Natural killer cell (primary cell): ENCODE data around the gene METTL16. TPM values are rescaled to one million over a fixed set of nuclear protein-coding genes. Genes with fewer than 3 reads are reported as not detected.

Experiments used
- ATAC-seq, 3 donors: fragments of 150-1000 bp in 2 of 3; fragments of 200-7000 bp in 1 of 3; cut with Tn5 transposase; 1 replicate in 1 of 3; 2 replicates in 2 of 3; pipeline ENCODE4 v1.10.0; 2021; ENCODE audit warnings: mild to moderate bottlenecking in 2 of 3, moderate library complexity in 2 of 3
- DNase-seq, 2 donors: peaks; one replicate each; pipeline versions ENCODE4 v3.0.0 to v3.0.0-alpha.2; 2013 to 2021; ENCODE audit warnings: mixed read lengths in 1 of 2
- H3K27ac ChIP-seq: one replicate; pipeline ENCODE4 v1.5.1; 2013; ENCODE audit warnings: mild to moderate bottlenecking, low read length
- H3K27me3 ChIP-seq: one replicate; pipeline ENCODE4 v1.6.1; 2013; ENCODE audit warnings: low read length; ENCODE audit not compliant: control insufficient read depth, insufficient read depth
- H3K36me3 ChIP-seq: one replicate; pipeline ENCODE4 v1.6.1; 2013; ENCODE audit warnings: low read length; ENCODE audit not compliant: control insufficient read depth, insufficient read depth
- H3K4me1 ChIP-seq: one replicate; pipeline ENCODE4 v1.6.1; 2013; ENCODE audit warnings: low read length; ENCODE audit not compliant: control insufficient read depth, insufficient read depth
- H3K4me3 ChIP-seq: one replicate; pipeline ENCODE4 v1.5.1; 2013; ENCODE audit warnings: low read length
- H3K9me3 ChIP-seq: one replicate; pipeline ENCODE4 v1.6.1; 2013; ENCODE audit warnings: low read length; ENCODE audit not compliant: control insufficient read depth, insufficient read depth
- H3K27ac Mint-ChIP-seq, 2 donors: one replicate each; pipeline ENCODE4 v1.8.0; 2022; ENCODE audit warnings: mild to moderate bottlenecking in 2 of 2, mixed read lengths in 2 of 2, moderate library complexity in 1 of 2
- H3K27me3 Mint-ChIP-seq, 2 donors: one replicate each; pipeline ENCODE4 v1.8.0; 2022; ENCODE audit warnings: low read depth in 2 of 2, mixed read lengths in 2 of 2
- H3K36me3 Mint-ChIP-seq: one replicate; pipeline ENCODE4 v1.8.0; 2022; ENCODE audit warnings: mixed read lengths
- H3K4me1 Mint-ChIP-seq, 2 donors: one replicate each; pipeline ENCODE4 v1.8.0; 2022; ENCODE audit warnings: mixed read lengths in 2 of 2
- H3K4me3 Mint-ChIP-seq: one replicate; pipeline ENCODE4 v1.8.0; 2022; ENCODE audit warnings: mild to moderate bottlenecking, moderate library complexity, mixed read lengths
- H3K9me3 Mint-ChIP-seq, 2 donors: one replicate each; pipeline ENCODE4 v1.8.0; 2022; ENCODE audit warnings: mixed read lengths in 2 of 2
- WGBS: methylation state at CpG from one replicate; pipeline ENCODE4 v1.1.7; 2013; ENCODE audit warnings: missing lambda C conversion rate; ENCODE audit not compliant: insufficient coverage; 5-methylcytosine and 5-hydroxymethylcytosine counted together
- intact Hi-C: fragments of 100-400 bp; cut with micrococcal nuclease; formaldehyde crosslinking; loops from one replicate; pipeline ENCODE4 v1.14.2; 2022
- total RNA-seq, 4 donors: library from RNA; stranded (reverse); fragments of 120-200 nt in 1 of 4; gene quantifications; one replicate each; pipeline versions ENCODE4 v1.2.3 to v1.2.4, GENCODE V29; 2013 to 2022
- TF ChIP-seq, protein P1 (sequence below): fragments of 200-600 bp; IDR thresholded peaks from one replicate; pipeline ENCODE4 v1.8.0; 2022; ENCODE audit warnings: antibody characterized with exemption

METTL16 gene
- total RNA-seq, 3 donors from 2014 or later (not counting 1 experiment from before 2014, with no cell fraction given), result 27.9 to 36.9 (median 32.0) TPM

DNA sequence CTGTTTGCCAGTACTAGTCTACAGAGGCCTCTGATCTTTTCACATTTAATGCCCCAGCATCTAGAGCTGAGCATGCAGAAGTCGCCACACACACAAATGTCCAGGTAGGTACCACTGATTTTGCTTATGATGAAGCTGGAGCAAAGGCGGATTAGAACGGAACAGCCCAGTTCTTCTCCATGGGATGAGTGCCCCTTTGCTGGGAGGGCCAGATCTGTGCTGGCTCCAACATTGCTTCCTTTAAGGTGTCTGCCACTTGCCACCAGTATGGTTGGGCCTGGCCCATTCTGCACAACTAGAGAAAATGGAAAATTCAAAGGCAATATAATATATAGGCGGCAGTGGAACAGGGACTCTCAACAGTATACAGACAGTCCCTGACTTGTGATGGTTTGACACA is 108.6 kb downstream of the METTL16 start:
- ATAC-seq (no peak), DNase-seq (no peak)
- no peak overlapping the region for H3K27ac ChIP-seq
- no peaks in the 10 kb centered on the region for H3K9me3 ChIP-seq
- H3K27ac Mint-ChIP-seq, result peak overlapping the region; percentile 93 to 99
- no peaks in the 10 kb centered on the region for H3K27me3 ChIP-seq
- no peaks in the 10 kb centered on the region for H3K36me3 Mint-ChIP-seq
- H3K4me1 ChIP-seq, result peaks cover 25% of the 10 kb centered on the region
- TF ChIP-seq, protein P1, sequence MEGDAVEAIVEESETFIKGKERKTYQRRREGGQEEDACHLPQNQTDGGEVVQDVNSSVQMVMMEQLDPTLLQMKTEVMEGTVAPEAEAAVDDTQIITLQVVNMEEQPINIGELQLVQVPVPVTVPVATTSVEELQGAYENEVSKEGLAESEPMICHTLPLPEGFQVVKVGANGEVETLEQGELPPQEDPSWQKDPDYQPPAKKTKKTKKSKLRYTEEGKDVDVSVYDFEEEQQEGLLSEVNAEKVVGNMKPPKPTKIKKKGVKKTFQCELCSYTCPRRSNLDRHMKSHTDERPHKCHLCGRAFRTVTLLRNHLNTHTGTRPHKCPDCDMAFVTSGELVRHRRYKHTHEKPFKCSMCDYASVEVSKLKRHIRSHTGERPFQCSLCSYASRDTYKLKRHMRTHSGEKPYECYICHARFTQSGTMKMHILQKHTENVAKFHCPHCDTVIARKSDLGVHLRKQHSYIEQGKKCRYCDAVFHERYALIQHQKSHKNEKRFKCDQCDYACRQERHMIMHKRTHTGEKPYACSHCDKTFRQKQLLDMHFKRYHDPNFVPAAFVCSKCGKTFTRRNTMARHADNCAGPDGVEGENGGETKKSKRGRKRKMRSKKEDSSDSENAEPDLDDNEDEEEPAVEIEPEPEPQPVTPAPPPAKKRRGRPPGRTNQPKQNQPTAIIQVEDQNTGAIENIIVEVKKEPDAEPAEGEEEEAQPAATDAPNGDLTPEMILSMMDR, result no peak
- H3K9me3 Mint-ChIP-seq, result no peaks in the 10 kb centered on the region
- no peak overlapping the region for H3K4me3 ChIP-seq
- 96% methylated on average over 4 of the region's 4 CpGs for WGBS
- H3K4me1 Mint-ChIP-seq, result peaks cover 20 to 42% of the 10 kb centered on the region in 2 donors
- intact Hi-C loops, result loop anchor here (5.0 kb wide), 1 partner anchor 361 kb away; the partner anchor contains the start of gene OVCA2
- no peaks in the 10 kb centered on the region for H3K27me3 Mint-ChIP-seq
- peak overlapping the region; percentile 82 for H3K4me3 Mint-ChIP-seq
- no peaks in the 10 kb centered on the region for H3K36me3 ChIP-seq

DNA sequence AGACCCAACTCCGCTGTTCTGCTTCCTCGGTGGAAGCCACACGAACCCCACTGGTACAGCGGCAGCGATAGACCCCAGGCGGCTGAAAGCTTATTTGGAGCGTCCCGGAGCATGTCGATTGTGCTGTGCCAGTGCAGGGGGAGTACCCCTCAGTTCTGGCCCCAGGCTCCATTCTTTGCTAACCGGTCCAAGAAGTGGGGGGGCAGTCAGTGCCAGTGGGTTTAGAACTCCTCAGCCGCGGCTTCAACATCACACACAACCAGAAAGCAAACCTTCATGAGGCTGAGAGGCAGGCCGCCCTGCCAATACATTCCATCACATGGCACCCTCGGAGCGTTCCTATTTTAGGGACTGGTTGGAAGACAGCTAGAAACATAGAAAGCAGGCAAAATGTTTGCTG is 109.1 kb downstream of the METTL16 start:
- no peaks in the 10 kb centered on the region for H3K27me3 ChIP-seq
- no peaks in the 10 kb centered on the region for H3K9me3 ChIP-seq
- peak overlapping the region; percentile 93 to 99 for H3K27ac Mint-ChIP-seq
- H3K4me1 ChIP-seq, result peaks cover 30% of the 10 kb centered on the region
- no peaks in the 10 kb centered on the region for H3K27me3 Mint-ChIP-seq
- H3K36me3 ChIP-seq, result no peaks in the 10 kb centered on the region
- no peaks in the 10 kb centered on the region for H3K36me3 Mint-ChIP-seq
- TF ChIP-seq, protein P1, result no peak
- intact Hi-C loops, result loop anchor here (5.0 kb wide), 1 partner anchor 360 kb away; the partner anchor contains the start of gene OVCA2
- H3K9me3 Mint-ChIP-seq, result no peaks in the 10 kb centered on the region
- peaks cover 20 to 47% of the 10 kb centered on the region in 2 donors for H3K4me1 Mint-ChIP-seq
- DNase-seq (peak in 1 of 2 donors; percentile 47), ATAC-seq (no peak)
- peak overlapping the region; percentile 61 for H3K4me3 ChIP-seq
- 27% methylated on average over 15 of the region's 15 CpGs for WGBS
- peak overlapping the region; percentile 85 for H3K27ac ChIP-seq
- peak overlapping the region; percentile 82 for H3K4me3 Mint-ChIP-seq

DNA sequence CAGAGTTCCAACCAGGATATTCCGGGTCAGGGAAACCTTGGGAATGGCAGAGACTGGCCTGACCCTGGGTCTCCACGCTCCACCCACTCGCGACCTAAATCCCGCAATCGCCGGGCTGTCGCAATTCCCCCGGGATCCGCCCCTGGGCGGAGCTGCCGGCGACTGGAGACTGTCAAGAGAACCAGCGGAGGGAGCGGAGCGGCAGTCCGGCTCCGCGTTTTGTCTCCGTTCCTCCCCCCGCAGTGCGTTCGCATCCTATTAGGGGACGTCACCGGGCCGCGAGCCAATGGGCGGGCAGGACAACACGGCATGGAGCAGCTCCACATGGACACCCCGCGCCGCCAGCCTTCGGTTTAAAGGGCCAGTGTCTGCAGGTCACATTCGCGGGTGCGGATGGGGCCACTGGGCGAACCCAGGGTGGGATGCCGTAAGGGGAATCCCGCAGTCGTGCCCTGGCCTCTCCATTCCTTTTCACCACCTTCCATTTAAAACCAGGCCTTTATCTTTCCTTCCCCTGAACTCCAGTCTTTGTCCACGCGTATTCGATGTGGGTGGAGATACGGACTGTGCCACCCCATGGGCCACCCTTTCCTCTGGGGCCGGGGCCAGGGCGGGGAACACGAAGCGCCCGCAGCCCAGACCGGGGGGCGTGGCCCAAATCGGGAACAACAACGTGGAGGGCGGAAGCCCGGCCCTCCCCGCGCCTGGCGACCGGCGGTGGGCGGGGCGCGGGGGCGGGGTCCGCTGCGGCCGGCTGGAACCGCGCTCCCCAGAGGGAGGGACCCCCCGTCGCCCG is 110.1 kb downstream of the METTL16 start:
- intact Hi-C loops, result loop anchor here (1.0 to 5.0 kb wide), 3 partner anchors 8 to 684 kb away; partner anchors contain the start of gene OVCA2
- H3K4me1 ChIP-seq, result peaks cover 39% of the 10 kb centered on the region
- H3K36me3 ChIP-seq, result no peaks in the 10 kb centered on the region
- peak overlapping the region; percentile 61 for H3K4me3 ChIP-seq
- H3K4me3 Mint-ChIP-seq, result peak overlapping the region; percentile 97
- no peaks in the 10 kb centered on the region for H3K27me3 ChIP-seq
- H3K36me3 Mint-ChIP-seq, result no peaks in the 10 kb centered on the region
- H3K9me3 ChIP-seq, result no peaks in the 10 kb centered on the region
- peak; percentile 52 to 80 (median 67) for ATAC-seq
- TF ChIP-seq, protein P1, result no peak
- H3K27me3 Mint-ChIP-seq, result no peaks in the 10 kb centered on the region
- H3K9me3 Mint-ChIP-seq, result no peaks in the 10 kb centered on the region
- peak; percentile 99 to 100 for DNase-seq
- WGBS, result 0% methylated on average over 68 of the region's 72 CpGs
- H3K27ac Mint-ChIP-seq, result peak overlapping the region; percentile 93 to 99
- peaks cover 25 to 52% of the 10 kb centered on the region in 2 donors for H3K4me1 Mint-ChIP-seq
- peak overlapping the region; percentile 98 for H3K27ac ChIP-seq
